GM12873 (cell line): ENCODE results near the gene AK2.

Experiments used
- TF ChIP-seq, protein P1 (sequence below): IDR thresholded peaks from 2 replicates; pipeline ENCODE4 v1.5.1; 2012; ENCODE audit warnings: low read depth, mild to moderate bottlenecking, moderate library complexity, low read length, control low read depth; ENCODE audit not compliant: insufficient read depth; ENCODE audit errors: missing control alignments

Gene AK2

DNA sequence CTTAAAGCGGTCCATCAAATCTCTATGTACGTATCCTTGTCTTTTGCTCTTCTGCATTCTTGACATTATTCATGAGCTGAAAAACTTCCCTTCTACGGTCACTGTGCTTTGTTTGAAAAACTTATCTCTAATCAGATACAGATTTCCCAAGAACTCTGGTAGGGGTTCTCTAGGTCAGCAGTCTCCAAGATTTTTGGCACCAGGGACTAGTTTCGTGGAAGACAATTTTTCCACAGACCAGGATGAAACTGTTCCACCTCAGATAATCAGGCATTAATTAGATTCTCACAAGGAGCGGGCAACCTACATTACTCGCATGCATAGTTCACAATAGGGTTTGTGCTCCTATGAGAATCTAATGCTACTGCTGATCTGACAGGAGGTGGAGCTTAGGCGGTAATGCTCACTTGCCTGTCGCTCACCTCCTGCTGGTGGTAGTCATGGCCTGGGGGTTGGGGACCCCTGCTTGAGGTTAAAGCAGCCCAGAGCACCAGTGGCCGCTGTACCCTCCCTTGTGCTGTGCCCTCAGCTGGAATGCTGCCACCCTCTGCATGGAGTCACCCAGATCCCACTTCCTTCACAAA lies 30.8 kb downstream of the AK2 start:
- TF ChIP-seq, protein P1, sequence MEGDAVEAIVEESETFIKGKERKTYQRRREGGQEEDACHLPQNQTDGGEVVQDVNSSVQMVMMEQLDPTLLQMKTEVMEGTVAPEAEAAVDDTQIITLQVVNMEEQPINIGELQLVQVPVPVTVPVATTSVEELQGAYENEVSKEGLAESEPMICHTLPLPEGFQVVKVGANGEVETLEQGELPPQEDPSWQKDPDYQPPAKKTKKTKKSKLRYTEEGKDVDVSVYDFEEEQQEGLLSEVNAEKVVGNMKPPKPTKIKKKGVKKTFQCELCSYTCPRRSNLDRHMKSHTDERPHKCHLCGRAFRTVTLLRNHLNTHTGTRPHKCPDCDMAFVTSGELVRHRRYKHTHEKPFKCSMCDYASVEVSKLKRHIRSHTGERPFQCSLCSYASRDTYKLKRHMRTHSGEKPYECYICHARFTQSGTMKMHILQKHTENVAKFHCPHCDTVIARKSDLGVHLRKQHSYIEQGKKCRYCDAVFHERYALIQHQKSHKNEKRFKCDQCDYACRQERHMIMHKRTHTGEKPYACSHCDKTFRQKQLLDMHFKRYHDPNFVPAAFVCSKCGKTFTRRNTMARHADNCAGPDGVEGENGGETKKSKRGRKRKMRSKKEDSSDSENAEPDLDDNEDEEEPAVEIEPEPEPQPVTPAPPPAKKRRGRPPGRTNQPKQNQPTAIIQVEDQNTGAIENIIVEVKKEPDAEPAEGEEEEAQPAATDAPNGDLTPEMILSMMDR, result no peak

- TF ChIP-seq, protein P1, result no peak
Measured at GRCh38 chr1:33005117-33005837, 31.4 kb downstream of the AK2 start.

DNA sequence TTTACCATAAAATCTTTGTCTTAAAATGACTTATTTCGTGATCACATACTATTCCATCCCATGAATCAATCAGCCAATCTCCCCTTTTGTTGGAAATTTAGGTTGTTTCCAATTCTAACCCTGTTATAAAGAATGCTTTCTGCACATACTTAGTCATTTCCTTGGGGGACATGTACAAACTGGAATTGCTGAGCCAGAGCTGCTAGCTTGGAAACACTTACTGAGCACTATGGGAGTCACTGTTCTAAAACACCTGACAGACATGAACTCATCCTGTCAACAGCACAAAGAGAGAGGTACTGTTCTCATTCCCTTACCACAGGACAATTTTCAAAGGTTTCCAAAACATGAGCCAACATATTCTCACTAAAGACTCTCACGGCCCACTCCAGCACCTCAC lies 32.1 kb downstream of the AK2 start:
- TF ChIP-seq, protein P1, result no peak

DNA sequence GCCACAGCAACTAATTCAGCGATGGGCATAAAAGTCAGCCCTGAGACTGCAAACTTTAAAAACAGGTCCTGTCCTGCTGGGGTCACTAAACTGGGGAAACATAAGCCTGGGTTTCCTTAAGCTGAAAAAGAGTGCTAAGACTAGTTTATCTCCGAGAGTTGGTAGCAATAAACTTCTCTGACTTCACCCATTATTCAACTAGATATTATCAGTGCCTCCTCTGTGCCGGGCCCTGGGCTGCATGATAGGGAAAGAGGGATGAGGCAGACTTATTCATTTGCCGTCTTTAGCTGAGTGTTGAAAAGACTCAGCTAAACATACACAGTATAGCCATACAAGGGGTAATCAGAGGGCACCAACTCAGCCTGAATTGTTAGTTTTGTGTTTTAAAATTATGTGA lies 33.0 kb downstream of the AK2 start:
- TF ChIP-seq, protein P1, result no peak

GRCh38 chr1:33002006-33002405 lies 34.7 kb downstream of the AK2 start:
- TF ChIP-seq, protein P1, result no peak

- TF ChIP-seq, protein P1, result peak; percentile 52
Measured at GRCh38 chr1:33001282-33001681, 35.4 kb downstream of the AK2 start.

DNA sequence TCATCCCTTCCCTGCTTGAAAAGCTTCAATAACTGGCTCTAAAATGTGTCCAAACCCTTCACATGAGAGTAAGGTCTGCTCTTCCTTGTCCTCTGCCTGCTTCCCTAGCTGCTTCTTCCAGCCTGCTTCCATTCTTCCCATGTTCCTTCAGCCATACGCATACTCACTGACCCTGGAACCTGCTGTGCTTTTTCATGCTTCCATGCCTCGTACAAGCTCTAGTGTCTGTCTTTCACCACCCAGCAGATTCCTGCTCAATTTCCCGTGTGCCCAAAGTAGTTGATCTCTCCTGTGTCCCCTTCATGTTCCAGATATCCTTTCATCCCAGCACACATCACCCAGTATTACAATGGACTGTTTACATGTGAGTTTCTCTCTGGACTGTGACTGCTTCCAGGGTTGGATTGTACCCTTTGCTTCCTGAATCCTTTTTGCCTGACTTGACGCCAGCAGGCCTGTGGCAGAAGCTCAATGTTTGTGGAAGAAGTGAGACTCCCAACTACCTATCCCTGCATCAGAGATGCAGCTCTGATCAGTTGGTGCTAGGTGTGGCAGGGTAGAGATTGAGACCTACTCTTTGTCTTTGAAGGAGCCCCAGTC lies 36.2 kb downstream of the AK2 start:
- TF ChIP-seq, protein P1, result no peak
